Hepatocyte (in vitro differentiated cells): ENCODE measurements around the gene AQP7.

Experiments used
- EZH2phosphoT487 ChIP-seq: fragments of 200-600 bp; sonication (generic); IDR thresholded peaks from one replicate; pipeline ENCODE4 v1.6.1; 2018; ENCODE audit warnings: antibody characterized with exemption, mild to moderate bottlenecking, low read depth, moderate library complexity; ENCODE audit not compliant: unreplicated experiment, severe bottlenecking
- TF ChIP-seq, protein P1 (sequence below): fragments of 200-600 bp; sonication (generic); IDR thresholded peaks from 2 replicates; pipeline ENCODE4 v1.5.1; 2016; ENCODE audit warnings: antibody characterized with exemption, mild to moderate bottlenecking; ENCODE audit not compliant: poor library complexity

DNA sequence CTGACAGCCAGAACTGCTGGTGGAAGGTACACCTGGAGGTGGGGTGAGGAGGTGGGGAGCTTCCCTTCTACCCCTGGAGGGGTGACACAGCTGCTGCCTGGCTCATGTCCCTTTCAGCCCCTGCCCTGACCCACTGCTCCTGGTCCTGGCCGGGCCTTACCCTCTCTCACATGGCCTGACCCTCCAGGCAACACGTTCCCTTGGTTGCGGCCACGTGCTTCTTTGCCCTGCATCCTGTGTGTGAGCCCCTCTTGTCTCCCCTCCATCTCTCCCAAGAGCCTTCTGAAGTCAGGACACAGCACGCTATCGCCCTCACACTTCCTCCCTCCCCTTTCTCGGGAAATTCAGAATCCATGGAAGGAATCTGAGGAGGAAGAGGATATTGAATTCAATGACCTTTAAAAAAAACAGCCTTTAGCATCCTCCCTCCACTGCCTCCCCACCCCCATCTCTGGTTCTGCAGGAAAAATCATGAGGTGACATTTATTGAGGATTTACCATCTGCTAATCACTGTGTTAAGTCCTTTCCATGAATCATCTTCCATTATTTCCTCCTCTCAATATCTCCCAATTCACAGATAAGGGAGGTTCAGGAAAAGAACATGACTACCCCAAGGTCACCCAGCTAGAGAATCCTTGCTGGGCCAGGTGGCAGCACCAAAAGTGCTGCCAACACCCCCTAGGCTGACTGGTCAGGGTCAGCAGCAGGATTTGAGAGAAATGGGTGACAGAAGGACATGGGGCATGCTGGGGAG lies 36.7 kb upstream of the AQP7 start:
- TF ChIP-seq, protein P1, sequence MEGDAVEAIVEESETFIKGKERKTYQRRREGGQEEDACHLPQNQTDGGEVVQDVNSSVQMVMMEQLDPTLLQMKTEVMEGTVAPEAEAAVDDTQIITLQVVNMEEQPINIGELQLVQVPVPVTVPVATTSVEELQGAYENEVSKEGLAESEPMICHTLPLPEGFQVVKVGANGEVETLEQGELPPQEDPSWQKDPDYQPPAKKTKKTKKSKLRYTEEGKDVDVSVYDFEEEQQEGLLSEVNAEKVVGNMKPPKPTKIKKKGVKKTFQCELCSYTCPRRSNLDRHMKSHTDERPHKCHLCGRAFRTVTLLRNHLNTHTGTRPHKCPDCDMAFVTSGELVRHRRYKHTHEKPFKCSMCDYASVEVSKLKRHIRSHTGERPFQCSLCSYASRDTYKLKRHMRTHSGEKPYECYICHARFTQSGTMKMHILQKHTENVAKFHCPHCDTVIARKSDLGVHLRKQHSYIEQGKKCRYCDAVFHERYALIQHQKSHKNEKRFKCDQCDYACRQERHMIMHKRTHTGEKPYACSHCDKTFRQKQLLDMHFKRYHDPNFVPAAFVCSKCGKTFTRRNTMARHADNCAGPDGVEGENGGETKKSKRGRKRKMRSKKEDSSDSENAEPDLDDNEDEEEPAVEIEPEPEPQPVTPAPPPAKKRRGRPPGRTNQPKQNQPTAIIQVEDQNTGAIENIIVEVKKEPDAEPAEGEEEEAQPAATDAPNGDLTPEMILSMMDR = no peak
- no peak for TF ChIP-seq EZH2phosphoT487
